ENCODE measurements around the gene ROBO2. TPM values are rescaled to one million over a fixed set of nuclear protein-coding genes. Genes with fewer than 3 reads are reported as not detected.

Gene ROBO2
- total RNA-seq, 1 donor from 2014 or later: 2.9 TPM

DNA sequence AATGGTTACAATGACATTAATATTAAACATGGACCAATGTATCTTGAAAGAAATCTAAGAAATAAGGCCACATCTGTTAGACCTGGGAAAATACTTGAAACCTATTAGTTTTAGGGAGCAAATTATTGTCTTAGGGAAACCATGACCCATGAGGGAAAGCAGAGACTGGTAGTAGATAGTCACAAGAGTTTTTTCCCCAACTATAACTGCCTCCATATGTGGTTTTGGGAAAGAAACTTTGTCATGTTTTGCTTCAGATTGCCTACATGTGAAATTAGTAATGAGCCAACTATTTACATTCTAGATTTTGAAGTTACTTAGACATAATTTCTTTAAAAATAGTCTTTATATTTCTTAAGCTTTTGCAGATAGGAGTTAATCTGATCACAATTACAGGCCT lies 474.9 kb downstream of the ROBO2 start:
- no peaks in the 10 kb centered on the region for H3K9me3 ChIP-seq
- H3K27ac ChIP-seq: no peak overlapping the region
- no peaks in the 10 kb centered on the region for H3K27me3 ChIP-seq
- H3K4me1 ChIP-seq: no peaks in the 10 kb centered on the region
- no peak for DNase-seq (ENCODE audit: low spot score in 2 of 2)
- no peaks in the 10 kb centered on the region for H3K36me3 ChIP-seq
- intact Hi-C loops (cut with DNase I): no loop called here
- TF ChIP-seq, protein P1, sequence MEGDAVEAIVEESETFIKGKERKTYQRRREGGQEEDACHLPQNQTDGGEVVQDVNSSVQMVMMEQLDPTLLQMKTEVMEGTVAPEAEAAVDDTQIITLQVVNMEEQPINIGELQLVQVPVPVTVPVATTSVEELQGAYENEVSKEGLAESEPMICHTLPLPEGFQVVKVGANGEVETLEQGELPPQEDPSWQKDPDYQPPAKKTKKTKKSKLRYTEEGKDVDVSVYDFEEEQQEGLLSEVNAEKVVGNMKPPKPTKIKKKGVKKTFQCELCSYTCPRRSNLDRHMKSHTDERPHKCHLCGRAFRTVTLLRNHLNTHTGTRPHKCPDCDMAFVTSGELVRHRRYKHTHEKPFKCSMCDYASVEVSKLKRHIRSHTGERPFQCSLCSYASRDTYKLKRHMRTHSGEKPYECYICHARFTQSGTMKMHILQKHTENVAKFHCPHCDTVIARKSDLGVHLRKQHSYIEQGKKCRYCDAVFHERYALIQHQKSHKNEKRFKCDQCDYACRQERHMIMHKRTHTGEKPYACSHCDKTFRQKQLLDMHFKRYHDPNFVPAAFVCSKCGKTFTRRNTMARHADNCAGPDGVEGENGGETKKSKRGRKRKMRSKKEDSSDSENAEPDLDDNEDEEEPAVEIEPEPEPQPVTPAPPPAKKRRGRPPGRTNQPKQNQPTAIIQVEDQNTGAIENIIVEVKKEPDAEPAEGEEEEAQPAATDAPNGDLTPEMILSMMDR (IDR thresholded peaks at IDR 0.05): no peak
- no peak overlapping the region for H3K4me3 ChIP-seq

DNA sequence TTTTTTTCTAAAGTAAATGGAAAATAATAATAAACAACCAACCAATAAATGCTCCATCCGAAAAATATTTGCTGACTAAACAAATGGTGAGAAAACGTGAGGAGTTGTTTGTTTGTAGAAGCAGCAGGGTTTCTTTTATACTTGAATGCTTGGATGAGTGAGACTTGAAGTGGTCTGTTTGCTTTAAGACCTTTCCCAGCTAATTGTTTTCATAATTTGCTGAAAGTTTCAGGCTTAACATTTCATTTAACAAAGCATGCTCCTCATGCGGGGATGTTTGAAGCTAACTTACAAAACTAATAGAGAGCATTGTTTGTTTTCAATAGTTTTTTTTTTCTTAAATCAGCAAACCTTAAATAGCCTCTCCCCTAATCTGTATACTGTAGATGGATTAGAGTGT lies 484.6 kb downstream of the ROBO2 start:
- intact Hi-C loops (cut with DNase I): no loop called here
- DNase-seq (ENCODE audit: low spot score in 2 of 2): no peak
- no peaks in the 10 kb centered on the region for H3K4me1 ChIP-seq
- no peak overlapping the region for H3K4me3 ChIP-seq
- no peak overlapping the region for H3K27ac ChIP-seq
- H3K27me3 ChIP-seq: no peaks in the 10 kb centered on the region
- TF ChIP-seq, protein P1 (IDR thresholded peaks at IDR 0.05): no peak
- no peaks in the 10 kb centered on the region for H3K36me3 ChIP-seq
- no peaks in the 10 kb centered on the region for H3K9me3 ChIP-seq

DNA sequence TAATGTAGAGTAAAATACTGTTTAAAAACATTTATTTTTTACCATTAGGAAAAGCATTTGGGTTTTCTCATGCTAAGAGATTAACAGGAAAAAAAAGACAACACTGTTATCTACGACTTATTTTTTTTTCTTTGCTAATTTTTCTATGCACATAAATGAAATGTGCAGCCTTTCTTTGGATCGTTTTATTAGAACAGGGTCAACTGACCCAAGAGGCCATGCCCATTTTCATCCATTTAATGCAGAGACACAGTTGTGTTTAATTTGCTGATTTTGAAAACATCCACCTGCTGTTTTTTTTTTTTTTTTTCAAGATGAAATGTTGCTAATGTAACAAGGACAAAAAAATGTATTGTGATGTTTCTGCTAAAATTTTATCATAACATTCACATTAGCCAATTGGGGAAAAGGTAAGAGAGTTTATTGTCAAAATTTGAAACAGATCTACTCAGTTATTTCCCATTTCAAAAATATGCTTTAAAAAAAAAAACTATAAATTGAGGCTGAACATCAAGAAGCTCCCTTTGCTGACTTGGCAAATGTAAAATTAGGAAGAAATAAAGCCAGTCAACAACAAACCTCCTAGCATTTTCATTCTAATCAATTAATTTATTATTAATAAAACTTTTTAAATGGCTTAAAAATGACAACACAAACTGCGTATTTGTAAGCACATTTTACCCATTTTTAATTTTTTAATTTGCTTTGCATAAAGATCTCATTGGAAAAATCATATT lies 485.2 kb downstream of the ROBO2 start:
- Histone ChIP-seq H3K27me3 (no peaks in the 10 kb centered on the region), H3K4me1 (no peaks in the 10 kb centered on the region), H3K36me3 (no peaks in the 10 kb centered on the region), H3K4me3 (no peak overlapping the region), H3K9me3 (no peaks in the 10 kb centered on the region), H3K27ac (no peak overlapping the region)
- no peak for DNase-seq (ENCODE audit: low spot score in 2 of 2)
- intact Hi-C loops (cut with DNase I): no loop called here
- TF ChIP-seq, protein P1 (IDR thresholded peaks at IDR 0.05): no peak

DNA sequence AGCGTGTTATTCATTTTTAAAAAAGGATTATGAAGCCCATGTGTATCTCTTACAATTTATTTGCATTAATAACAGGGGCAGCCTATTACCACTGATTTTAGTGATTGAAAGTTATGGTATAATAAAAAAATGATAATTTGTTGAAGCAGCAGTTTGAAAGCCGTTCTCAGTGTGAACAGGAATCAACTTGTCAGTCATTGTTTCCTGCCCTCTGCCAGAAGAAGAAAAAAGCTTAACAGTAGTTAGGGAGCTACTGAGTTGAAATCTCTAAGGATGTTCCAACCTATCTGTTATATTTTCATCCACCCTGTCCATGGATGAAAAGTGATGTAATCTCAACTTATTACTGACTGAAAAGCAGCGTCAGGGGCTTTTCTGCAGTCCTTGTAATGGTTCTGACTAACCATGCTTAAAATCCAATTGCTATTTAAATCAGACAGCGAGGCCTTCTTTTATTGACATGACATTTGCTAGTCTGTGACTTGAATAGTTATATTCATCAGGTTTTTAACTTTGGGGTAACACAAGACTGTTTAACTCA lies 486.7 kb downstream of the ROBO2 start:
- Histone ChIP-seq H3K27ac (no peak overlapping the region), H3K4me1 (no peaks in the 10 kb centered on the region), H3K9me3 (no peaks in the 10 kb centered on the region), H3K27me3 (no peaks in the 10 kb centered on the region), H3K36me3 (no peaks in the 10 kb centered on the region), H3K4me3 (no peak overlapping the region)
- no peak for DNase-seq (ENCODE audit: low spot score in 2 of 2)
- intact Hi-C loops (cut with DNase I): no loop called here
- TF ChIP-seq, protein P1 (IDR thresholded peaks at IDR 0.05): no peak

DNA sequence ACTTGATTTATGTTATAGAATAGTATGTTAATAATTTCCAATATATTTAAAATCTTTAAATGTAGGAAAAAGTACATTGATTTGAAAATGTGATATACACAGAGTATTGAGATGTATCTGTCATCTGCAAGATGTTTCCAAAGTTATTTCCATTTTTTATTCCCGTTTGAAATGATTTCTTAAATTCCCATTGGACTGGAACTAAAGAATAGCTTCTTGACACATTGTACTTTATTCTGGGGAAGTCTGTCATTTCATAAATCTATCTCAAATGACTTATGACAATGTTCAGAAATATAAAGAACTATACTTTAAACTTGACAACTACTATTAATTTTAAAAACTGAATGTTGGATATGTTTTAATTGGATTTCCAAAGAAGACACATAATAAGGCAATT lies 489.6 kb downstream of the ROBO2 start:
- H3K9me3 ChIP-seq: peaks cover 0 to 5% of the 10 kb centered on the region in 2 donors
- no peaks in the 10 kb centered on the region for H3K27me3 ChIP-seq
- intact Hi-C loops (cut with DNase I): no loop called here
- H3K27ac ChIP-seq: no peak overlapping the region
- no peaks in the 10 kb centered on the region for H3K36me3 ChIP-seq
- TF ChIP-seq, protein P1 (IDR thresholded peaks at IDR 0.05): no peak
- no peaks in the 10 kb centered on the region for H3K4me1 ChIP-seq
- no peak for DNase-seq (ENCODE audit: low spot score in 2 of 2)
- no peak overlapping the region for H3K4me3 ChIP-seq

All from ascending aorta (tissue), 2 donors.